ENCODE results near the gene KATNAL1. TPM values are rescaled to one million over a fixed set of nuclear protein-coding genes. Genes with fewer than 3 reads are reported as not detected.
A peak's percentile ranks its signal among the peaks of the same experiment; 100 is the strongest.

Gene KATNAL1
- total RNA-seq, 1 donor from 2014 or later: 13.4 TPM

GRCh38 chr13:30308548-30308947, 1.2 kb upstream of the KATNAL1 start:
- ATAC-seq (ENCODE audit: low read depth): no peak
- peaks cover 58% of the 10 kb centered on the region for H3K4me1 Mint-ChIP-seq

GRCh38 chr13:30307971-30308290, 580 bp upstream of the KATNAL1 start:
- Mint-ChIP-seq H3K27me3 (no peaks in the 10 kb centered on the region), H3K4me3 (peak overlapping the region; percentile 90), H3K4me1 (peaks cover 64% of the 10 kb centered on the region), H3K27ac (peak overlapping the region; percentile 85), H3K9me3 (no peaks in the 10 kb centered on the region), H3K36me3 (ENCODE audit: low read depth) (no peaks in the 10 kb centered on the region)
- DNase-seq: no peak
- CTCF ChIA-PET: interaction anchor here (2.1 kb wide), 1 partner anchor 100 kb away, joined by 5 read pairs; no protein-coding TSS in a partner anchor
- intact Hi-C loops (cut with micrococcal nuclease): loop anchor here (1.0 to 5.0 kb wide), 9 partner anchors 63 to 854 kb away; partner anchors contain the start of genes HMGB1, HSPH1, SLC7A1 and UBL3
- no peak for TF ChIP-seq CTCF (IDR thresholded peaks at IDR 0.05)
- POLR2A ChIA-PET: interaction anchor here (0.7 to 4.6 kb wide), 13 partner anchors 9 to 309 kb away, joined by 3 to 28 read pairs (median 10); partner anchors contain the start of genes HMGB1 and USPL1
- no peak for ATAC-seq (ENCODE audit: low read depth)

More at GRCh38 chr13:30308548-30308947, 1.2 kb upstream of the KATNAL1 start:
- Mint-ChIP-seq H3K27ac (peak overlapping the region; percentile 37), H3K4me3 (peak overlapping the region; percentile 29), H3K36me3 (ENCODE audit: low read depth) (no peaks in the 10 kb centered on the region), H3K9me3 (no peaks in the 10 kb centered on the region), H3K27me3 (no peaks in the 10 kb centered on the region)
- intact Hi-C loops (cut with micrococcal nuclease): loop anchor here (5.0 kb wide), 3 partner anchors 176 to 854 kb away; partner anchors contain the start of genes HSPH1 and SLC7A1
- DNase-seq: no peak
- CTCF ChIA-PET: interaction anchor here (2.1 kb wide), 1 partner anchor 100 kb away, joined by 5 read pairs; no protein-coding TSS in a partner anchor
- TF ChIP-seq CTCF (IDR thresholded peaks at IDR 0.05): no peak
- POLR2A ChIA-PET: interaction anchor here (1.2 to 4.6 kb wide), 7 partner anchors 63 to 308 kb away, joined by 3 to 28 read pairs (median 11); partner anchors contain the start of genes HMGB1 and USPL1

- ATAC-seq (ENCODE audit: low read depth): peak; percentile 86
- ChIA-PET POLR2A (interaction anchor here (0.7 to 4.6 kb wide), 24 partner anchors 8 to 456 kb away, joined by 3 to 28 read pairs (median 6); partner anchors contain the start of genes HMGB1, UBE2L5, UBL3 and USPL1), CTCF (interaction anchor here (0.7 to 1.3 kb wide), 2 partner anchors 156 to 174 kb away, joined by 3 to 4 read pairs; no protein-coding TSS in a partner anchor)
- peak overlapping the region; percentile 85 for H3K27ac Mint-ChIP-seq
- H3K9me3 Mint-ChIP-seq: no peaks in the 10 kb centered on the region
- H3K4me1 Mint-ChIP-seq: peaks cover 72% of the 10 kb centered on the region
- no peaks in the 10 kb centered on the region for H3K36me3 Mint-ChIP-seq (ENCODE audit: low read depth)
- no peaks in the 10 kb centered on the region for H3K27me3 Mint-ChIP-seq
- TF ChIP-seq CTCF (IDR thresholded peaks at IDR 0.05): no peak
- intact Hi-C loops (cut with micrococcal nuclease): loop anchor here (1.0 to 5.0 kb wide), 9 partner anchors 65 to 856 kb away; partner anchors contain the start of genes HMGB1, HSPH1, SLC7A1 and UBL3
- DNase-seq: peak; percentile 86
- H3K4me3 Mint-ChIP-seq: peak overlapping the region; percentile 90
Measured at GRCh38 chr13:30306762-30307193, 573 bp downstream of the KATNAL1 start.

GRCh38 chr13:30305456-30305970, 1.8 kb downstream of the KATNAL1 start:
- Mint-ChIP-seq H3K27me3 (no peaks in the 10 kb centered on the region), H3K36me3 (ENCODE audit: low read depth) (no peaks in the 10 kb centered on the region), H3K27ac (peak overlapping the region; percentile 56), H3K9me3 (no peaks in the 10 kb centered on the region), H3K4me3 (peak overlapping the region; percentile 24), H3K4me1 (peaks cover 72% of the 10 kb centered on the region)
- TF ChIP-seq CTCF (IDR thresholded peaks at IDR 0.05): no peak
- ChIA-PET POLR2A (no interaction called here), CTCF (no interaction called here)
- ATAC-seq (ENCODE audit: low read depth): no peak
- intact Hi-C loops (cut with micrococcal nuclease): loop anchor here (5.0 kb wide), 3 partner anchors 173 to 857 kb away; partner anchors contain the start of genes HSPH1 and SLC7A1
- DNase-seq: no peak

GRCh38 chr13:30303269-30303668, 4.1 kb downstream of the KATNAL1 start:
- CTCF ChIA-PET: no interaction called here
- no peaks in the 10 kb centered on the region for H3K36me3 Mint-ChIP-seq (ENCODE audit: low read depth)
- POLR2A ChIA-PET: interaction anchor here (0.6 kb wide), 1 partner anchor 174 kb away, joined by 3 read pairs; no protein-coding TSS in a partner anchor
- intact Hi-C loops (cut with micrococcal nuclease): no loop called here
- ATAC-seq (ENCODE audit: low read depth): no peak
- H3K4me1 Mint-ChIP-seq: peaks cover 54% of the 10 kb centered on the region
- DNase-seq: no peak
- peaks cover 3% of the 10 kb centered on the region for H3K9me3 Mint-ChIP-seq
- no peaks in the 10 kb centered on the region for H3K27me3 Mint-ChIP-seq
- no peak overlapping the region for H3K4me3 Mint-ChIP-seq
- H3K27ac Mint-ChIP-seq: peak overlapping the region; percentile 74
- TF ChIP-seq CTCF (IDR thresholded peaks at IDR 0.05): no peak
